Esophagus (tissue), 2 donors: ENCODE data around the gene RGPD4. TPM values are rescaled to one million over a fixed set of nuclear protein-coding genes. Genes with fewer than 3 reads are reported as not detected.
"Not testable (repeated sequence)": the region's sequence is repeated elsewhere in the genome, so short reads cannot be mapped to it uniquely, and the experiment has no call there.

Experiments
- H3K27ac ChIP-seq, 2 donors: one replicate each; pipeline ENCODE4 v1.5.1; 2013; ENCODE audit warnings: low read depth in 2 of 2, mild to moderate bottlenecking in 2 of 2, inconsistent platforms in 1 of 2, low read length in 1 of 2, moderate library complexity in 1 of 2
- H3K27me3 ChIP-seq, 2 donors: one replicate each; pipeline ENCODE4 v1.6.1; 2013; ENCODE audit warnings: low read length in 2 of 2, control low read depth in 1 of 2, mild to moderate bottlenecking in 1 of 2; ENCODE audit not compliant: insufficient read depth in 2 of 2, control insufficient read depth in 1 of 2
- H3K36me3 ChIP-seq, 2 donors: one replicate each; pipeline ENCODE4 v1.6.1; 2013; ENCODE audit warnings: low read length in 1 of 2; ENCODE audit not compliant: control insufficient read depth in 2 of 2, insufficient read depth in 2 of 2
- H3K4me1 ChIP-seq, 2 donors: one replicate each; pipeline ENCODE4 v1.6.1; 2013; ENCODE audit warnings: low read length in 1 of 2; ENCODE audit not compliant: control insufficient read depth in 2 of 2, insufficient read depth in 2 of 2
- H3K4me3 ChIP-seq, 2 donors: one replicate each; pipeline ENCODE4 v1.5.1; 2013; ENCODE audit warnings: low read length in 2 of 2, mild to moderate bottlenecking in 2 of 2, low read depth in 1 of 2, moderate library complexity in 1 of 2
- H3K9me3 ChIP-seq, 2 donors: one replicate each; pipeline ENCODE4 v1.6.1; 2013; ENCODE audit warnings: mild to moderate bottlenecking in 2 of 2, low read depth in 1 of 2, low read length in 1 of 2, moderate library complexity in 1 of 2; ENCODE audit not compliant: control insufficient read depth in 2 of 2, insufficient read depth in 1 of 2
- WGBS, 2 donors: extraction: QIAGEN DNeasy Blood & Tissue Kit; methylation state at CpG; one replicate each; pipeline ENCODE4 v1.1.7; 2013; 5-methylcytosine and 5-hydroxymethylcytosine counted together
- polyA plus RNA-seq, 2 donors: library from polyadenylated mRNA; stranded (reverse); fragments of 200-250 nt; gene quantifications; one replicate each; pipeline ENCODE4 v1.2.3, GENCODE V29; 2013
- donor health status: healthy with polysubstance abuse.
- donor health status: Bipolar disorder and iron deficiency.

RGPD4 gene
- polyA plus RNA-seq, 2 donors = not detected

GRCh38 chr2:107916121-107916520 lies 89.4 kb downstream of the RGPD4 start:
- H3K36me3 ChIP-seq, H3K4me3 ChIP-seq, H3K4me1 ChIP-seq, H3K9me3 ChIP-seq, H3K27me3 ChIP-seq, H3K27ac ChIP-seq: not testable (repeated sequence)
- no CpG with 5 or more reads among the region's 2 CpGs for WGBS, 2 donors

GRCh38 chr2:107916696-107917370 lies 90.1 kb downstream of the RGPD4 start:
- not testable (repeated sequence) for H3K36me3 ChIP-seq, H3K27me3 ChIP-seq, H3K4me3 ChIP-seq, H3K4me1 ChIP-seq, H3K9me3 ChIP-seq, H3K27ac ChIP-seq
- 85 to 88% methylated on average over 1 of the region's 1 CpG for WGBS, 2 donors

GRCh38 chr2:107927034-107927534 lies 100.4 kb downstream of the RGPD4 start:
- Histone ChIP-seq H3K36me3 (no peaks in the 10 kb centered on the region), H3K4me3 (no peak overlapping the region), H3K27me3 (no peaks in the 10 kb centered on the region), H3K4me1 (no peaks in the 10 kb centered on the region), H3K9me3 (no peaks in the 10 kb centered on the region), H3K27ac (no peak overlapping the region)
- WGBS, 2 donors = 50 to 66% methylated on average over 3 of the region's 3 CpGs

GRCh38 chr2:107931412-107931811 lies 104.7 kb downstream of the RGPD4 start:
- H3K36me3 ChIP-seq = no peaks in the 10 kb centered on the region
- no peaks in the 10 kb centered on the region for H3K27me3 ChIP-seq
- no peaks in the 10 kb centered on the region for H3K4me1 ChIP-seq
- no peak overlapping the region for H3K4me3 ChIP-seq
- H3K27ac ChIP-seq = no peak overlapping the region
- 76 to 84% methylated on average over 3 of the region's 3 CpGs for WGBS, 2 donors
- H3K9me3 ChIP-seq = no peaks in the 10 kb centered on the region

GRCh38 chr2:107932488-107932887 lies 105.8 kb downstream of the RGPD4 start:
- no peaks in the 10 kb centered on the region for H3K36me3 ChIP-seq
- WGBS, 2 donors = 21 to 48% methylated on average over 2 of the region's 2 CpGs
- no peaks in the 10 kb centered on the region for H3K27me3 ChIP-seq
- no peaks in the 10 kb centered on the region for H3K9me3 ChIP-seq
- no peaks in the 10 kb centered on the region for H3K4me1 ChIP-seq
- H3K27ac ChIP-seq = no peak overlapping the region
- H3K4me3 ChIP-seq = no peak overlapping the region

GRCh38 chr2:107932979-107933378 lies 106.3 kb downstream of the RGPD4 start:
- Histone ChIP-seq H3K27ac (no peak overlapping the region), H3K4me1 (no peaks in the 10 kb centered on the region), H3K9me3 (no peaks in the 10 kb centered on the region), H3K27me3 (no peaks in the 10 kb centered on the region), H3K36me3 (no peaks in the 10 kb centered on the region), H3K4me3 (no peak overlapping the region)
- 42 to 43% methylated on average over 3 of the region's 3 CpGs for WGBS, 2 donors

- no peaks in the 10 kb centered on the region for H3K9me3 ChIP-seq
- no peak overlapping the region for H3K27ac ChIP-seq
- WGBS, 2 donors = 36 to 41% methylated on average over 5 of the region's 5 CpGs
- no peaks in the 10 kb centered on the region for H3K27me3 ChIP-seq
- H3K36me3 ChIP-seq = no peaks in the 10 kb centered on the region
- no peaks in the 10 kb centered on the region for H3K4me1 ChIP-seq
- no peak overlapping the region for H3K4me3 ChIP-seq
These were observed 110.0 kb downstream of the RGPD4 start for GRCh38 chr2:107936433-107937359.

Other genes with a start within 250 kb of the RGPD4 start
- under 1 TPM in 1 of 2 donors, not detected in 1; 0.02 TPM for gene SLC5A7, start 159.6 kb downstream of the RGPD4 start, polyA plus RNA-seq